HepG2 (cell line): Measurements from ENCODE around the gene HLA-DQB2. TPM values are rescaled to one million over a fixed set of nuclear protein-coding genes. Genes with fewer than 3 reads are reported as not detected.

Experiments
- ARID4A ChIP-seq: sonication (generic); formaldehyde crosslinking; IDR thresholded peaks from 2 replicates; pipeline ENCODE4 v1.5.0; 2020; ENCODE audit warnings: mild to moderate bottlenecking, missing genetic modification reagents, borderline replicate concordance
- BCLAF1 ChIP-seq: fragments of 450-650 bp; IDR thresholded peaks from 2 replicates; pipeline ENCODE4 v1.6.1; 2017; ENCODE audit warnings: mild to moderate bottlenecking
- ELK4 ChIP-seq: sonication (generic); formaldehyde crosslinking; IDR thresholded peaks from 2 replicates; pipeline ENCODE4 v1.9.0; 2021; ENCODE audit warnings: missing genetic modification reagents, borderline replicate concordance
- FOSL2 ChIP-seq: sonication (generic); formaldehyde crosslinking; IDR thresholded peaks from 2 replicates; pipeline ENCODE4 v1.4.0; 2020; ENCODE audit warnings: missing genetic modification reagents
- HMGXB3 ChIP-seq: sonication (generic); formaldehyde crosslinking; IDR thresholded peaks from 2 replicates; pipeline ENCODE4 v1.4.0; 2020; ENCODE audit warnings: missing genetic modification reagents, borderline replicate concordance
- HOXA9 ChIP-seq: sonication (generic); formaldehyde crosslinking; IDR thresholded peaks from 2 replicates; pipeline ENCODE4 v1.8.1; 2022; ENCODE audit warnings: missing genetic modification reagents, mild to moderate bottlenecking, moderate library complexity, borderline replicate concordance
- NFE2 ChIP-seq: sonication (generic); formaldehyde crosslinking; IDR thresholded peaks from 2 replicates; pipeline ENCODE4 v1.4.0; 2020; ENCODE audit warnings: missing genetic modification reagents
- NFKBIZ ChIP-seq: IDR thresholded peaks from 2 replicates; pipeline ENCODE4 v1.6.1; 2018; ENCODE audit warnings: missing genetic modification reagents, missing compliant biosample characterization
- SCMH1 ChIP-seq: sonication (generic); formaldehyde crosslinking; IDR thresholded peaks from 2 replicates; pipeline ENCODE4 v1.9.0; 2021; ENCODE audit warnings: missing genetic modification reagents, mild to moderate bottlenecking, borderline replicate concordance
- THAP7 ChIP-seq: sonication (generic); formaldehyde crosslinking; IDR thresholded peaks from 2 replicates; pipeline ENCODE4 v1.8.1; 2023; ENCODE audit warnings: mild to moderate bottlenecking, missing genetic modification reagents
- THYN1 ChIP-seq: sonication (generic); formaldehyde crosslinking; IDR thresholded peaks from 2 replicates; pipeline ENCODE4 v1.8.1; 2023; ENCODE audit warnings: low read depth, mild to moderate bottlenecking, moderate library complexity, missing genetic modification reagents, borderline replicate concordance
- ZNF101 ChIP-seq: sonication (generic); formaldehyde crosslinking; IDR thresholded peaks from 2 replicates; pipeline ENCODE4 v1.4.0; 2020; ENCODE audit warnings: mild to moderate bottlenecking, low read depth, missing genetic modification reagents, borderline replicate concordance
- ZNF160 ChIP-seq: sonication (generic); formaldehyde crosslinking; IDR thresholded peaks from 2 replicates; pipeline ENCODE4 v1.8.0; 2022; ENCODE audit warnings: mild to moderate bottlenecking, inconsistent platforms, missing genetic modification reagents
- polyA plus RNA-seq, 8 experiments: library from polyadenylated mRNA; depleted of rRNA in 3 of 8; stranded (reverse) in 7 of 8; unstranded in 1 of 8; fragments of >200 nt; fragmentation: Illumina TruSeq in 4 of 8; extraction: Trizol in 4 of 8; gene quantifications; 2 replicates each; pipeline versions ENCODE4 v1.2.1 to v1.2.3, GENCODE V29; 2011 to 2016; ENCODE audit warnings: low read depth in 4 of 8, missing spikeins in 1 of 8, mixed read lengths in 1 of 8; ENCODE audit not compliant: insufficient read depth in 1 of 8
- total RNA-seq, 5 experiments: library from RNA; depleted of rRNA; stranded (reverse); fragments of >200 nt; fragmentation: Illumina TruSeq; extraction: Trizol; gene quantifications; 2 replicates each; pipeline ENCODE4 v1.2.3, GENCODE V29; 2016; ENCODE audit warnings: low read depth in 1 of 5

Gene HLA-DQB2
- total and polyA plus RNA-seq, 2 of the 13 experiments (the other 11 are each of a cell fraction or from before 2014, with no cell fraction given) = not detected

- TF ChIP-seq HMGXB3 (CRISPR knock-in tag) (no peak), ELK4 (CRISPR knock-in tag) (no peak), BCLAF1 (no peak), FOSL2 (CRISPR knock-in tag) (no peak), SCMH1 (CRISPR knock-in tag) (no peak), ZNF160 (CRISPR knock-in tag) (no peak), THYN1 (CRISPR knock-in tag) (no peak), ARID4A (CRISPR knock-in tag) (peak; percentile 29; the same call in 1 of the 2 replicates), ZNF101 (CRISPR knock-in tag) (no peak), HOXA9 (CRISPR knock-in tag) (no peak), THAP7 (CRISPR knock-in tag) (no peak), NFE2 (CRISPR knock-in tag) (no peak), NFKBIZ (CRISPR knock-in tag) (no peak)
Measured at GRCh38 chr6:32796848-32797776, 33.8 kb upstream of the HLA-DQB2 start (continued).
